Loucy (cell line): ENCODE data around the gene KLHL33.

Source experiments
- EZH2phosphoT487 ChIP-seq: fragments of 200-600 bp; IDR thresholded peaks from 2 replicates; pipeline ENCODE4 v1.6.1; 2018; ENCODE audit warnings: antibody characterized with exemption, mild to moderate bottlenecking, moderate library complexity, borderline replicate concordance
- TF ChIP-seq, protein P1 (sequence below): fragments of 200-600 bp; sonication (generic); conservative IDR thresholded peaks from 2 replicates; pipeline ENCODE4 v1.5.1; 2014; ENCODE audit warnings: mild to moderate bottlenecking, antibody characterized with exemption, low read length

DNA sequence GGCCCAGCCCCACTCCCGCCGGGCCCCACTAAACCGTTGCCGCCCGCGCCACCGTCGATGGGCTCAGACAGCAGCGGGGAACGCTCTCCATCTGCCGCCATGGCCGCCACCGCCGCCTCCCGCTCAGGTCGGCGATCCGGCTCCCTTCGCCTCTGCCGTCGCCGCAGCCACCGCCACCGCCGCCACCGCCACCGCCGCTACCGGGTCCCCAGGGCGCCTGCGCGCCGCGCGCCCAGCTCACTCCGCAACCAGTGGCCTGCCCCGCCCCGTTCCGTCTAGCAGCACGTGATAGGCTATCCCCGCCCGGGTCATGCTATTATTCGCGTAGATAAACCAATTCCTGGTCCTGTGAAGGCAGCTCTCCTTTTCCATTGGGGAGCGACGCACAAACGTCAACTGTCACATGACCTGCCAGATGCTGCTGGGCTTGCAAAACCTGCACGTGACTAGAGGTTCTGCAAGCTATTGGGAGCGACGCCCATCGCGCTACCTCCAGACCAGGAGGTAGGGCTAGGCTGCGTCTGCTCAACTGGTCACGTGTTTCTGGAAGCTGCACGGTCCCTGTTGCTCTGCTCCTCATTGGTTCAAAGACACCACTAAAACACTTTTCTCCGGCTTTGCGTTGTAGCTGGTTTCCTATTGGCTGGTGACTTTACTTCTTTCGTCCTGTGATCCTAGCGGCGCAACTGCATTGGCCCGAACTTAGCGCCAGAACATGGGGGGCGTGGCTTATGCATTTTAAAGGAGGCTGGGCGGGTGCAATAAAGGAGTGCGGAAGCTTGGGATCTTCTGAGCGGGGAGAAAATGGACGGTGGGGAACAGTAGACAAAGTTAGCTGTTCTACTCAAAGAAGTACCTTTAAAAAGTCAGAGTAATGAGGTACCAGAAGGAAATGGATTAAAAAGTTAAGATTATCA, 25.5 kb upstream of the KLHL33 start, which contains the start of gene PIP4P1:
- TF ChIP-seq, protein P1, sequence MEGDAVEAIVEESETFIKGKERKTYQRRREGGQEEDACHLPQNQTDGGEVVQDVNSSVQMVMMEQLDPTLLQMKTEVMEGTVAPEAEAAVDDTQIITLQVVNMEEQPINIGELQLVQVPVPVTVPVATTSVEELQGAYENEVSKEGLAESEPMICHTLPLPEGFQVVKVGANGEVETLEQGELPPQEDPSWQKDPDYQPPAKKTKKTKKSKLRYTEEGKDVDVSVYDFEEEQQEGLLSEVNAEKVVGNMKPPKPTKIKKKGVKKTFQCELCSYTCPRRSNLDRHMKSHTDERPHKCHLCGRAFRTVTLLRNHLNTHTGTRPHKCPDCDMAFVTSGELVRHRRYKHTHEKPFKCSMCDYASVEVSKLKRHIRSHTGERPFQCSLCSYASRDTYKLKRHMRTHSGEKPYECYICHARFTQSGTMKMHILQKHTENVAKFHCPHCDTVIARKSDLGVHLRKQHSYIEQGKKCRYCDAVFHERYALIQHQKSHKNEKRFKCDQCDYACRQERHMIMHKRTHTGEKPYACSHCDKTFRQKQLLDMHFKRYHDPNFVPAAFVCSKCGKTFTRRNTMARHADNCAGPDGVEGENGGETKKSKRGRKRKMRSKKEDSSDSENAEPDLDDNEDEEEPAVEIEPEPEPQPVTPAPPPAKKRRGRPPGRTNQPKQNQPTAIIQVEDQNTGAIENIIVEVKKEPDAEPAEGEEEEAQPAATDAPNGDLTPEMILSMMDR, result no peak
- TF ChIP-seq EZH2phosphoT487, result no peak
